GM06990 (cell line): Measurements from ENCODE around the gene AGTPBP1.
"Not testable (repeated sequence)": the region's sequence is repeated elsewhere in the genome, so short reads cannot be mapped to it uniquely, and the experiment has no call there.

ENCODE experiments used
- DNase-seq: peaks from one replicate; pipeline ENCODE4 v3.0.0-alpha.2; 2011; ENCODE audit not compliant: insufficient read length; ENCODE audit errors: extremely low read depth
- H3K27me3 ChIP-seq: replicated peaks from 2 replicates; pipeline ENCODE4 v1.6.0; 2011; ENCODE audit warnings: low read length; ENCODE audit not compliant: control insufficient read depth, insufficient read depth
- H3K36me3 ChIP-seq: 2 replicates; pipeline ENCODE4 v1.5.1; 2011; ENCODE audit warnings: low read length; ENCODE audit not compliant: control insufficient read depth, insufficient read depth
- H3K4me3 ChIP-seq: replicated peaks from 2 replicates; pipeline ENCODE4 v1.5.1; 2011; ENCODE audit warnings: low read depth, mild to moderate bottlenecking, control low read depth, low read length
- CTCF ChIP-seq: IDR thresholded peaks from 2 replicates; pipeline ENCODE4 v1.5.1; 2011; ENCODE audit warnings: low read length, control low read depth, mild to moderate bottlenecking, inconsistent platforms; ENCODE audit not compliant: insufficient read depth, poor library complexity, severe bottlenecking

AGTPBP1 gene

GRCh38 chr9:85599540-85600105 is 142.1 kb downstream of the AGTPBP1 start:
- no peaks in the 10 kb centered on the region for H3K27me3 ChIP-seq
- no peak for TF ChIP-seq CTCF
- H3K36me3 ChIP-seq = peaks cover 3% of the 10 kb centered on the region
- no peak overlapping the region for H3K4me3 ChIP-seq
- DNase-seq = no peak

- no peak overlapping the region for H3K4me3 ChIP-seq
- H3K36me3 ChIP-seq = no peaks in the 10 kb centered on the region
- TF ChIP-seq CTCF = no peak
- no peak for DNase-seq
- H3K27me3 ChIP-seq = no peaks in the 10 kb centered on the region
Measured at GRCh38 chr9:85594316-85594715, 147.4 kb downstream of the AGTPBP1 start.

GRCh38 chr9:85586684-85587083 is 155.1 kb downstream of the AGTPBP1 start:
- Histone ChIP-seq H3K4me3 (no peak overlapping the region), H3K27me3 (no peaks in the 10 kb centered on the region), H3K36me3 (no peaks in the 10 kb centered on the region; the same call in 1 of the 2 replicates)
- no peak for DNase-seq
- TF ChIP-seq CTCF = no peak

GRCh38 chr9:85577353-85577952 is 164.3 kb downstream of the AGTPBP1 start:
- TF ChIP-seq CTCF = no peak
- no peaks in the 10 kb centered on the region for H3K36me3 ChIP-seq
- H3K4me3 ChIP-seq = no peak overlapping the region
- no peaks in the 10 kb centered on the region for H3K27me3 ChIP-seq
- DNase-seq = no peak

GRCh38 chr9:85575868-85576267 is 165.9 kb downstream of the AGTPBP1 start:
- Histone ChIP-seq H3K36me3 (no peaks in the 10 kb centered on the region), H3K27me3 (no peaks in the 10 kb centered on the region), H3K4me3 (no peak overlapping the region)
- no peak for DNase-seq
- no peak for TF ChIP-seq CTCF

- not testable (repeated sequence) for H3K4me3 ChIP-seq, H3K27me3 ChIP-seq, DNase-seq, H3K36me3 ChIP-seq
Measured at GRCh38 chr9:85573546-85573945, 168.2 kb downstream of the AGTPBP1 start.

- H3K27me3 ChIP-seq, H3K4me3 ChIP-seq, H3K36me3 ChIP-seq, DNase-seq: not testable (repeated sequence)
Measured at GRCh38 chr9:85572917-85573316, 168.8 kb downstream of the AGTPBP1 start.
